IPS-18a (cell line): Measurements from ENCODE around the gene ACAD8.

Experiments
- H3K27ac ChIP-seq: one replicate; pipeline ENCODE4 v1.5.1; 2013; ENCODE audit warnings: low read length
- H3K27me3 ChIP-seq: one replicate; pipeline ENCODE4 v1.6.1; 2013; ENCODE audit warnings: mild to moderate bottlenecking, low read length; ENCODE audit not compliant: control insufficient read depth, insufficient read depth
- H3K36me3 ChIP-seq: one replicate; pipeline ENCODE4 v1.6.1; 2013; ENCODE audit warnings: low read depth, low read length; ENCODE audit not compliant: control insufficient read depth
- H3K4me1 ChIP-seq: one replicate; pipeline ENCODE4 v1.6.1; 2013; ENCODE audit warnings: low read depth, low read length; ENCODE audit not compliant: control insufficient read depth
- H3K4me3 ChIP-seq: one replicate; pipeline ENCODE4 v1.5.1; 2013; ENCODE audit warnings: low read length
- H3K9ac ChIP-seq: one replicate; pipeline ENCODE4 v1.6.1; 2013; ENCODE audit warnings: mild to moderate bottlenecking, low read length, moderate library complexity
- H3K9me3 ChIP-seq: one replicate; pipeline ENCODE4 v1.6.1; 2013; ENCODE audit warnings: low read depth, low read length; ENCODE audit not compliant: control insufficient read depth

ACAD8 gene

GRCh38 chr11:134257101-134257500 is 3.7 kb downstream of the ACAD8 start:
- no peak overlapping the region for H3K9ac ChIP-seq
- no peaks in the 10 kb centered on the region for H3K9me3 ChIP-seq
- peaks cover 46% of the 10 kb centered on the region for H3K36me3 ChIP-seq
- peaks cover 4% of the 10 kb centered on the region for H3K4me1 ChIP-seq
- no peaks in the 10 kb centered on the region for H3K27me3 ChIP-seq
- no peak overlapping the region for H3K4me3 ChIP-seq
- H3K27ac ChIP-seq: no peak overlapping the region

DNA sequence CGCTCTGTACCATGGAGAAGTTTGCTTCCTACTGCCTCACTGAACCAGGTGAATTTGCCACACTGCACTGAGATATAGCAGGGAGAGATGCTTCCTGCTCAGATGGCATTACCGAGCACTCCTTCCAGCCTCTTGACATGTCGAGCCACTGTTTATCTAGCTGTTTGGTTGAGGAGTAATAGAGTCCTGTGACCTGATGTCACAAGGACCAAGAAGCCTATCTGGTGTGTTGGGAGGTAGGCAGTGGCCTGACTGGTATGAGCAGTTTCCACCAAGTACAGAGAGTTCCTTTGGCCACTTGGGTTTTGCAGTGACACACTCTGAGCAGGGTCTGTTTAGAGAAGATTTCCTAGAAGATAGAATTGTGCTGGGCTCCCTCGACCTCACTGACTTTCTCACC is 5.2 kb downstream of the ACAD8 start:
- H3K9me3 ChIP-seq: no peaks in the 10 kb centered on the region

DNA sequence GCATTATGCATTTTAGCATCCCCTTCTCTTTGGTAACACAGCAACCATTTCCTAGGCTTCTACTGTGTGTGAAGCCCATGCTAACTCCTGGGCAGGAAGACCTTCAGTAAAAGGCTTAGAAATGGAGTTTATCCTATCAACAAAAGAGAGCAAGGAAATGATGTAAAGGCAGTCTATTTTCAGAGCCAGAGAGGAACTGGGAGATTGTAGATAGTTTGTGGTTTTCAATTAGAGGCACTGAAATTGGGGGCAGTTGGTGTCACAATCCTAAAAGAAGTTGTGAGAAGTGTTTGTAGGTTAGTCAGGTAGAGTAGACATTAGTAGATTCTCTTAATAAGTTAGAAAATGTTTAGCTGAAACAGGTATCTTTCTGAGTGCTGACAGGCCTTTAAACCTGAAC is 7.1 kb downstream of the ACAD8 start:
- H3K27ac ChIP-seq: no peak overlapping the region
- no peak overlapping the region for H3K4me3 ChIP-seq
- H3K27me3 ChIP-seq: no peaks in the 10 kb centered on the region
- H3K9me3 ChIP-seq: no peaks in the 10 kb centered on the region
- peaks cover 64% of the 10 kb centered on the region for H3K36me3 ChIP-seq
- H3K4me1 ChIP-seq: no peaks in the 10 kb centered on the region
- no peak overlapping the region for H3K9ac ChIP-seq

More for the DNA sequence above, 5.2 kb downstream of the ACAD8 start:
- Histone ChIP-seq H3K4me3 (no peak overlapping the region), H3K27me3 (no peaks in the 10 kb centered on the region), H3K36me3 (peaks cover 61% of the 10 kb centered on the region), H3K27ac (no peak overlapping the region), H3K9ac (no peak overlapping the region), H3K4me1 (no peaks in the 10 kb centered on the region)

DNA sequence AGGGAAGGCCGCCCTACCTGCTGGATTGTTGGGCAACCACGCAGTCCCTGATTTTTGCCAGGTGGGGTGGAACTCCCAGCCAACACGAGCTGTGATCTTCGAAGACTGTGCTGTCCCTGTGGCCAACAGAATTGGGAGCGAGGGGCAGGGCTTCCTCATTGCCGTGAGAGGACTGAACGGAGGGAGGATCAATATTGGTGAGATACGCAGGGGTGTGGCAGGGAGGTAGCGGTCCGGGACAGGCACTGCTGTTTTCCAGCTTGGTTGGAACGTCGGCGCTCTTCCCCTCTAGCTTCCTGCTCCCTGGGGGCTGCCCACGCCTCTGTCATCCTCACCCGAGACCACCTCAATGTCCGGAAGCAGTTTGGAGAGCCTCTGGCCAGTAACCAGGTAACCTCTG is 7.6 kb downstream of the ACAD8 start:
- peaks cover 64% of the 10 kb centered on the region for H3K36me3 ChIP-seq
- no peaks in the 10 kb centered on the region for H3K4me1 ChIP-seq
- no peak overlapping the region for H3K27ac ChIP-seq
- H3K4me3 ChIP-seq: no peak overlapping the region
- H3K9me3 ChIP-seq: no peaks in the 10 kb centered on the region
- H3K27me3 ChIP-seq: no peaks in the 10 kb centered on the region
- no peak overlapping the region for H3K9ac ChIP-seq

GRCh38 chr11:134261626-134262488 is 8.5 kb downstream of the ACAD8 start:
- Histone ChIP-seq H3K9me3 (no peaks in the 10 kb centered on the region), H3K27ac (no peak overlapping the region)

GRCh38 chr11:134264966-134265764 is 11.8 kb downstream of the ACAD8 start:
- H3K4me1 ChIP-seq: peaks cover 22% of the 10 kb centered on the region
- no peak overlapping the region for H3K27ac ChIP-seq
- H3K9ac ChIP-seq: no peak overlapping the region
- no peaks in the 10 kb centered on the region for H3K27me3 ChIP-seq
- no peak overlapping the region for H3K4me3 ChIP-seq
- H3K9me3 ChIP-seq: no peaks in the 10 kb centered on the region
- H3K36me3 ChIP-seq: peaks cover 36% of the 10 kb centered on the region

More at GRCh38 chr11:134261626-134262488, 8.5 kb downstream of the ACAD8 start:
- Histone ChIP-seq H3K9ac (no peak overlapping the region), H3K4me1 (peaks cover 1% of the 10 kb centered on the region), H3K27me3 (no peaks in the 10 kb centered on the region), H3K36me3 (peaks cover 59% of the 10 kb centered on the region), H3K4me3 (no peak overlapping the region)

- H3K9ac ChIP-seq: no peak overlapping the region
- H3K27ac ChIP-seq: no peak overlapping the region
- no peak overlapping the region for H3K4me3 ChIP-seq
- H3K4me1 ChIP-seq: peaks cover 29% of the 10 kb centered on the region
- no peaks in the 10 kb centered on the region for H3K9me3 ChIP-seq
- peaks cover 24% of the 10 kb centered on the region for H3K36me3 ChIP-seq
- H3K27me3 ChIP-seq: no peaks in the 10 kb centered on the region
These were observed 13.1 kb downstream of the ACAD8 start for GRCh38 chr11:134266440-134266839.

DNA sequence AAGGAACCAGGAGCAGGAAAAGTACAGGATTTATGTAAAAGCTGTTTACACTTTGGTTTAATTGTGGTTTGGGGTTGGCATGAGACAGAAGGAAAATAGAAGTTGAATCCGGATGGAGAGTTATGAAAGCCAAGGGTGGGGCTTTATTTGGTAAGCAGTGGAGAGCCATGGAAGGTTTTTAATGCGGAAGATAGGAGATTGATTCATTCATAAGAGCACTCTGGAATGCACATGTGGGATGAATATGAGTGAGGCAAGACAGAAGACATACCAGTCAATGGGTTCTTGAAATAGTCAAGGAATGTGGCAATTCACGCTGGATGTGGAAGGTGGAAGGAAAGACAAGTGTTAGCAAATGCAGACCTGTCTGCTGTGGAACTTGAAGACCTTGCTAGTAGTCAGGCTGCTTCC is 13.5 kb downstream of the ACAD8 start:
- Histone ChIP-seq H3K27ac (no peak overlapping the region), H3K4me1 (peaks cover 33% of the 10 kb centered on the region)

DNA sequence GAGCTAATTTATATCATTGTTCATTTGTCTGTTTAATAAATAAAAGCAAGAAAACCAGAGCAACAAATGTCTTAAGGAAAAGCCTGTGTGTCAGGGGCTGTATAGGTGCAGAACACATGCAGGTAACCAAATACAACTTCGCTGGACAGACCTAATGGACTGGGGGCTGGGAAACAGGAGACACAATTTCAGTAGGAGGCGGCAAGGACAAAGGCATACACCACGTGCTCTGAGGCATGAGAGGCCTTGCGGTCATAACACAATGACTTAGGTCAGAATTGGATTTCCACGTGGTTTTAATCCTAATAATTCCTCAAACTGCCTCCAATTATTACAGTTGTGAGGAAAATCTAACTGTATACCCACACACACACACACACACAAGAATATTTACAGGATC is 14.1 kb downstream of the ACAD8 start:
- no peaks in the 10 kb centered on the region for H3K9me3 ChIP-seq
- peaks cover 14% of the 10 kb centered on the region for H3K36me3 ChIP-seq
- H3K27ac ChIP-seq: no peak overlapping the region
- H3K4me1 ChIP-seq: peaks cover 40% of the 10 kb centered on the region
- H3K27me3 ChIP-seq: no peaks in the 10 kb centered on the region
- H3K4me3 ChIP-seq: no peak overlapping the region
- H3K9ac ChIP-seq: peak overlapping the region; percentile 38

More for the DNA sequence above, 13.5 kb downstream of the ACAD8 start:
- Histone ChIP-seq H3K4me3 (no peak overlapping the region), H3K9me3 (no peaks in the 10 kb centered on the region), H3K27me3 (no peaks in the 10 kb centered on the region), H3K9ac (peak overlapping the region; percentile 38), H3K36me3 (peaks cover 20% of the 10 kb centered on the region)

DNA sequence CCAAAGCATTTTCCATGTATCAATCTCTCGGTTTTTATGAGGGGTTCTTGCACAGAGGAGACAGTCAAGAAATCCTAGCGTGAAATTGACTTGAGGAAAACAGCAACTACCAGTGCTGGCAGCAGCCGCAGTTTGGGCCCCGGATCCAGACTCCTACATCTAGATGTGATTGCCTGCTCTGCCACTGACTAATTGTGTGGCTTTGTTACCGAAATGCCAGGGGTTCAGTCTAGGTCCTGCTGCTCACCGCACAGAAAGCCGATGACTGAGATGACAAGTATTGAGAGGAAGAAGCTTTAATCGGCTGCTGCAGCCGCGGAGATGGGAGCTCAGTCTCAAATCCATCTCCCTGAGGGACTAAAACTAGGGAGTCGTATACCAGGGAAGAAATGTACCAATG is 14.6 kb downstream of the ACAD8 start:
- Histone ChIP-seq H3K4me3 (no peak overlapping the region), H3K9ac (peak overlapping the region; percentile 38), H3K27me3 (no peaks in the 10 kb centered on the region), H3K4me1 (peaks cover 44% of the 10 kb centered on the region), H3K9me3 (no peaks in the 10 kb centered on the region), H3K36me3 (peaks cover 9% of the 10 kb centered on the region), H3K27ac (no peak overlapping the region)

DNA sequence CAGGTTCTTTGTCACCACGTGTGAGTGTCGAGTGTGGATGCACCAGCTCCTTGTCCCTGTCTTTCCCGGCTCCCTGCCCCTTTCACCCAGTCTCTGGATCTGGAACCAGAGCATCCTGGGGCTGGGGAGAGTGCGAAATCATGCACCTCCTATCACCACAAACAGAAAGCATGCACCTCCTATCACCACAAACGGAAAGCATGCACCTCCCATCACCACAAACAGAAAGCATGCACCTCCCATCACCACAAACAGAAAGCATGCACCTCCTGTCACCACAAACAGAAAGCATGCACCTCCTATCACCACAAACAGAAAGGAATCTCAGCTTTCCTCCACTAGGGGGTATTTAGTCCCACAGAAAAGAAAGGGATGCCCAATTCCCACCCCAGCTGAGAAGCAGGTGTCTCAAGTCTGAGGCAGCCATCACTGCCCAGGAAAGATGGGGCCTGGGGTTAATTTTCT is 16.9 kb downstream of the ACAD8 start:
- Histone ChIP-seq H3K4me3 (no peak overlapping the region), H3K27me3 (peaks cover 11% of the 10 kb centered on the region), H3K27ac (no peak overlapping the region), H3K9me3 (no peaks in the 10 kb centered on the region), H3K4me1 (peaks cover 52% of the 10 kb centered on the region), H3K36me3 (no peaks in the 10 kb centered on the region), H3K9ac (no peak overlapping the region)
